DOHH2 (cell line): ENCODE measurements around the gene AGGF1.

Source experiments
- EZH2phosphoT487 ChIP-seq: fragments of 200-600 bp; sonication (generic); IDR thresholded peaks from 2 replicates; pipeline ENCODE4 v1.6.1; 2017; ENCODE audit warnings: borderline replicate concordance, mild to moderate bottlenecking, antibody characterized with exemption, low read length, moderate library complexity, mixed read lengths
- TF ChIP-seq, protein P1 (sequence below): fragments of 200-600 bp; sonication (generic); IDR thresholded peaks from one replicate; pipeline ENCODE4 v1.5.1; 2014; ENCODE audit warnings: antibody characterized with exemption, mild to moderate bottlenecking, low read depth, low read length; ENCODE audit not compliant: poor library complexity, severe bottlenecking

DNA sequence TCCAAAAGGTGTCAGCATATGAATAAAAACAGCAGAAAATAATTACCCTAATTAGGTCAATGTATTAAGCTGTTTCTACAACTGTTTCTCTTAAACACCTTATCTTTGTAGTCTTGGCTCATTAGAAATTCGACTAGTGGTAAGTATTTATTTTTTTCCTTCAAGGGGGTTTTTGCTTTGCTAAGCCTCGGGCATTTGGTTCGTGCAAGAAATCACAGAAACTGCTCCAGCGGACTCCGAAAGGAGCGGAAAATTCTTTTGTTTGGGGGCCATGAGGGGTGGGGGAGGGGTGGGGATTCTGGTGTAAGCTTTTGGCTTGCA lies 56.1 kb downstream of the AGGF1 start:
- TF ChIP-seq EZH2phosphoT487, result no peak
- TF ChIP-seq, protein P1, sequence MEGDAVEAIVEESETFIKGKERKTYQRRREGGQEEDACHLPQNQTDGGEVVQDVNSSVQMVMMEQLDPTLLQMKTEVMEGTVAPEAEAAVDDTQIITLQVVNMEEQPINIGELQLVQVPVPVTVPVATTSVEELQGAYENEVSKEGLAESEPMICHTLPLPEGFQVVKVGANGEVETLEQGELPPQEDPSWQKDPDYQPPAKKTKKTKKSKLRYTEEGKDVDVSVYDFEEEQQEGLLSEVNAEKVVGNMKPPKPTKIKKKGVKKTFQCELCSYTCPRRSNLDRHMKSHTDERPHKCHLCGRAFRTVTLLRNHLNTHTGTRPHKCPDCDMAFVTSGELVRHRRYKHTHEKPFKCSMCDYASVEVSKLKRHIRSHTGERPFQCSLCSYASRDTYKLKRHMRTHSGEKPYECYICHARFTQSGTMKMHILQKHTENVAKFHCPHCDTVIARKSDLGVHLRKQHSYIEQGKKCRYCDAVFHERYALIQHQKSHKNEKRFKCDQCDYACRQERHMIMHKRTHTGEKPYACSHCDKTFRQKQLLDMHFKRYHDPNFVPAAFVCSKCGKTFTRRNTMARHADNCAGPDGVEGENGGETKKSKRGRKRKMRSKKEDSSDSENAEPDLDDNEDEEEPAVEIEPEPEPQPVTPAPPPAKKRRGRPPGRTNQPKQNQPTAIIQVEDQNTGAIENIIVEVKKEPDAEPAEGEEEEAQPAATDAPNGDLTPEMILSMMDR, result no peak
